Esophagus (tissue), 2 donors: ENCODE measurements around the gene ARFIP1. TPM values are rescaled to one million over a fixed set of nuclear protein-coding genes. Genes with fewer than 3 reads are reported as not detected.

Source experiments
- H3K27ac ChIP-seq, 2 donors: one replicate each; pipeline ENCODE4 v1.5.1; 2013; ENCODE audit warnings: low read depth in 2 of 2, mild to moderate bottlenecking in 2 of 2, inconsistent platforms in 1 of 2, low read length in 1 of 2, moderate library complexity in 1 of 2
- H3K27me3 ChIP-seq, 2 donors: one replicate each; pipeline ENCODE4 v1.6.1; 2013; ENCODE audit warnings: low read length in 2 of 2, control low read depth in 1 of 2, mild to moderate bottlenecking in 1 of 2; ENCODE audit not compliant: insufficient read depth in 2 of 2, control insufficient read depth in 1 of 2
- H3K36me3 ChIP-seq, 2 donors: one replicate each; pipeline ENCODE4 v1.6.1; 2013; ENCODE audit warnings: low read length in 1 of 2; ENCODE audit not compliant: control insufficient read depth in 2 of 2, insufficient read depth in 2 of 2
- H3K4me1 ChIP-seq, 2 donors: one replicate each; pipeline ENCODE4 v1.6.1; 2013; ENCODE audit warnings: low read length in 1 of 2; ENCODE audit not compliant: control insufficient read depth in 2 of 2, insufficient read depth in 2 of 2
- H3K4me3 ChIP-seq, 2 donors: one replicate each; pipeline ENCODE4 v1.5.1; 2013; ENCODE audit warnings: low read length in 2 of 2, mild to moderate bottlenecking in 2 of 2, low read depth in 1 of 2, moderate library complexity in 1 of 2
- H3K9me3 ChIP-seq, 2 donors: one replicate each; pipeline ENCODE4 v1.6.1; 2013; ENCODE audit warnings: mild to moderate bottlenecking in 2 of 2, low read depth in 1 of 2, low read length in 1 of 2, moderate library complexity in 1 of 2; ENCODE audit not compliant: control insufficient read depth in 2 of 2, insufficient read depth in 1 of 2
- WGBS, 2 donors: extraction: QIAGEN DNeasy Blood & Tissue Kit; methylation state at CpG; one replicate each; pipeline ENCODE4 v1.1.7; 2013; 5-methylcytosine and 5-hydroxymethylcytosine counted together
- polyA plus RNA-seq, 2 donors: library from polyadenylated mRNA; stranded (reverse); fragments of 200-250 nt; gene quantifications; one replicate each; pipeline ENCODE4 v1.2.3, GENCODE V29; 2013
- donor health status: healthy with polysubstance abuse.
- donor health status: Bipolar disorder and iron deficiency.

ARFIP1 gene
- 10 to 100 TPM; 13.7 to 14.3 TPM for polyA plus RNA-seq

GRCh38 chr4:152779513-152780266 lies at the start of gene ARFIP1, which contains the start of gene TIGD4:
Gene ARFIP1, plus strand, starts transcription at chr4:152779954. Its CDS starts 49,680 bp downstream, at chr4:152829634.
Gene TIGD4, minus strand, starts transcription at chr4:152779730. Its CDS starts 8,726 bp downstream, at chr4:152771004.
- Histone ChIP-seq H3K27me3 (no peaks in the 10 kb centered on the region), H3K9me3 (no peaks in the 10 kb centered on the region), H3K4me1 (peaks cover 0 to 3% of the 10 kb centered on the region in 2 donors), H3K27ac (peak within 1 kb of the TSS; percentile 94 to 95), H3K4me3 (peak within 1 kb of the TSS; percentile 80 to 81), H3K36me3 (no peaks in the 10 kb centered on the region)
- WGBS, 2 donors = 0% methylated on average over 54 to 55 of the region's 55 CpGs

GRCh38 chr4:152731997-152732396 lies 47.8 kb upstream of the ARFIP1 start:
- Histone ChIP-seq H3K27ac (no peak overlapping the region), H3K4me1 (no peaks in the 10 kb centered on the region), H3K36me3 (no peaks in the 10 kb centered on the region), H3K27me3 (no peaks in the 10 kb centered on the region), H3K9me3 (no peaks in the 10 kb centered on the region), H3K4me3 (no peak overlapping the region)
- 94 to 95% methylated on average over 2 of the region's 2 CpGs for WGBS, 2 donors

GRCh38 chr4:152734015-152734698 lies 45.6 kb upstream of the ARFIP1 start:
- Histone ChIP-seq H3K4me3 (no peak overlapping the region), H3K27me3 (no peaks in the 10 kb centered on the region), H3K4me1 (no peaks in the 10 kb centered on the region), H3K9me3 (no peaks in the 10 kb centered on the region), H3K36me3 (no peaks in the 10 kb centered on the region), H3K27ac (no peak overlapping the region)
- WGBS, 2 donors = 83 to 89% methylated on average over 5 of the region's 5 CpGs

DNA sequence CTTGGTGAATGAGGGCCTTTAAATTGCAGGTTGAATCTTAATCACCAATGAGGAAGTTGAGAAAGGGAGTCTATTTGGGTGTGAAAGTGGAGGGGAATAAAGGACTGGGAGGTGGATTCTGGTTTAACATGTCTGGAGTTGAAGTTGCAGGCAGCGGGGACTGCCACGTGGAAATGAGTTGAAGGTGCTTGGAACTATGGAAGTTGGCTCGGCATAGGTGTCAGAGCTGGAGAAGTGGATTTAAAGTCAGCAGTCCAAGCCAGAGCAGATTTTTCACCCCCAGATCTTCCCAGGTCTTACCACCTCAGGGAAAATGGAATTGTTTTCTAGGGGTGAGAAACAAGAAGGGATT lies 45.1 kb upstream of the ARFIP1 start:
- Histone ChIP-seq H3K4me3 (no peak overlapping the region), H3K27me3 (no peaks in the 10 kb centered on the region), H3K4me1 (no peaks in the 10 kb centered on the region), H3K36me3 (no peaks in the 10 kb centered on the region), H3K27ac (peak overlapping the region in 1 of 2 donors; percentile 24), H3K9me3 (no peaks in the 10 kb centered on the region)
- WGBS, 2 donors = 50 to 53% methylated on average over 3 of the region's 3 CpGs

DNA sequence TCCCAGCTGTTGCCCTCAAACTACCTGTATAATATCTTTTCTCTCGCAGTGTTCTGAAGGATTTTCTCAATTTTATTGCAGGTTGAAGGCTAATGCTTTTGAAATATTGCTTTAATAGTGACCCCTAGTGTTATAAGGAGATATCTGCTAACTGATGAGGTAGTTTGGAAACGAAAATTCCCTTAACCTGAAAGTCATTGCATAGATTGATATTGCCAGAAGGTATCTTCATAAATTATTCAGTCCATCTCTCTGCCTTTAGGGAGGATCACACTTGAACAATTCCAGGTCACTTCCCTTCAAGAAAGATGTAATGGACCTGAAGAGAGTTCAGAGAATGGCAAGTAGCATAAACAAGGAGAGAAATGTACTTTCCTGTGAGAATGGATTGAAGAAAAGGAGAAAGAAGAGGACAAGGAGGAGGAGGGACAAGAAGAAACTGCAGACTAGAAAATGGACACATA lies 44.3 kb upstream of the ARFIP1 start:
- WGBS, 2 donors = 13 to 18% methylated on average over 2 of the region's 2 CpGs
- no peak overlapping the region for H3K4me3 ChIP-seq

DNA sequence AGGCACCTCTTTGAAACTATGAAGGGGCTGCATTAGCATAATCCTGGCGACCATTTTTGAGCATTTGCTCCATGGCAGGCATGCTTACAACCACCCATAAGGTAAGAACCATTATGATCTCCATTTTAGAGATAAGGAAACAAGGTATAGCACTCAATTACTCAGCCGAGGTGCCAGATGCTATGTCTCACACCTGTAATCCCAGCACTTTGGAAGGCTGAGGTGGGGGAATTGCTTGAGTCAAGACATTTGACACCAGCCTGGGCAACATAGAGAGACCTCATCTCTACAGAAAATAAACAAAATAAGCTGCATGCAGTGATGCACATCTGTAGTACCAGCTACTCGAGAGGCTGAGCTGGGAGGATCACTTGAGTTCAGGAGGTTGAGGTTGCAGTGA lies 43.8 kb upstream of the ARFIP1 start:
- no peaks in the 10 kb centered on the region for H3K9me3 ChIP-seq
- no peaks in the 10 kb centered on the region for H3K27me3 ChIP-seq
- H3K36me3 ChIP-seq = no peaks in the 10 kb centered on the region
- WGBS, 2 donors = 65 to 73% methylated on average over 3 of the region's 3 CpGs
- no peak overlapping the region for H3K4me3 ChIP-seq
- no peak overlapping the region for H3K27ac ChIP-seq
- no peaks in the 10 kb centered on the region for H3K4me1 ChIP-seq

More for the DNA sequence above, 44.3 kb upstream of the ARFIP1 start:
- H3K27me3 ChIP-seq = no peaks in the 10 kb centered on the region
- no peaks in the 10 kb centered on the region for H3K36me3 ChIP-seq
- no peaks in the 10 kb centered on the region for H3K4me1 ChIP-seq
- no peak overlapping the region for H3K27ac ChIP-seq
- no peaks in the 10 kb centered on the region for H3K9me3 ChIP-seq

DNA sequence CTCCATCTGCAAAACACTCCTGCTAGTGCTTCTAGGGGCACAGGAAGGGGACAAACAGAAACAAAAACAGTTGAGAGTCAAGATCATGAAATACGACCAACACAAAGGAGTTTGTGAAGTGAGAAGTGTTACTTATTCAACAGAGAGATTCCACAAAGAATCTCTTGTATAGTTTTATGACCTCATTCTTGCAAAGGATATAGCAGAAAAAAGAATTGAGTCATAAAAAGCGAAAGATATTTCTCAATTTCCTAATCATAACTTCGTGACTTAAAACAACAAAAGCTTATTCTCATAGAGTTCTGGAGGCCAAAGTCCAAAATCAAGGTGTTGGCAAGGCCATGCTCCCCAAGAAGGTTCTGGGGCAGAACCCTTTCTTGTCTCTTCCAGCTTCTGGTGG lies 40.9 kb upstream of the ARFIP1 start:
- H3K9me3 ChIP-seq = no peaks in the 10 kb centered on the region
- no peaks in the 10 kb centered on the region for H3K27me3 ChIP-seq
- H3K36me3 ChIP-seq = no peaks in the 10 kb centered on the region
- H3K4me3 ChIP-seq = no peak overlapping the region
- no peak overlapping the region for H3K27ac ChIP-seq
- 44 to 51% methylated on average over 3 of the region's 3 CpGs for WGBS, 2 donors
- H3K4me1 ChIP-seq = no peaks in the 10 kb centered on the region

GRCh38 chr4:152747444-152747843 lies 32.3 kb upstream of the ARFIP1 start:
- H3K36me3 ChIP-seq = no peaks in the 10 kb centered on the region
- no peaks in the 10 kb centered on the region for H3K4me1 ChIP-seq
- no peak overlapping the region for H3K4me3 ChIP-seq
- H3K27me3 ChIP-seq = no peaks in the 10 kb centered on the region
- no peak overlapping the region for H3K27ac ChIP-seq
- WGBS, 2 donors = 38 to 55% methylated on average over 2 of the region's 2 CpGs
- peaks cover 4% of the 10 kb centered on the region in 2 donors for H3K9me3 ChIP-seq

- no peaks in the 10 kb centered on the region for H3K4me1 ChIP-seq
These were observed 31.1 kb upstream of the ARFIP1 start for GRCh38 chr4:152748619-152749018.

More at GRCh38 chr4:152748619-152749018, 31.1 kb upstream of the ARFIP1 start:
- Histone ChIP-seq H3K36me3 (no peaks in the 10 kb centered on the region), H3K27ac (no peak overlapping the region), H3K27me3 (no peaks in the 10 kb centered on the region), H3K9me3 (peaks cover 4% of the 10 kb centered on the region in 2 donors), H3K4me3 (no peak overlapping the region)
- WGBS, 2 donors = 94% methylated on average over 9 of the region's 9 CpGs
